Liver (tissue), 9 donors: Measurements from ENCODE around the gene ITGA5. TPM values are rescaled to one million over a fixed set of nuclear protein-coding genes. Genes with fewer than 3 reads are reported as not detected.

Experiments
- DNase-seq: peaks from one replicate; pipeline ENCODE4 v3.0.0-alpha.2; 2017; ENCODE audit warnings: low spot score
- H3K27ac ChIP-seq, 2 donors: one replicate each; pipeline ENCODE4 v1.7.0; 2013; ENCODE audit warnings: inconsistent platforms in 2 of 2, low read length in 2 of 2, control low read depth in 1 of 2, low read depth in 1 of 2, mild to moderate bottlenecking in 1 of 2
- H3K27me3 ChIP-seq, 4 donors: one replicate each; pipeline versions ENCODE4 v1.6.1 to v1.7.0; 2013; ENCODE audit warnings: low read length in 3 of 4, inconsistent platforms in 1 of 4, mild to moderate bottlenecking in 1 of 4, moderate library complexity in 1 of 4; ENCODE audit not compliant: control insufficient read depth in 4 of 4, insufficient read depth in 4 of 4
- H3K36me3 ChIP-seq, 4 donors: one replicate each; pipeline versions ENCODE4 v1.6.1 to v1.7.0; 2013; ENCODE audit warnings: low read length in 3 of 4, mild to moderate bottlenecking in 3 of 4, low read depth in 1 of 4, moderate library complexity in 1 of 4; ENCODE audit not compliant: control insufficient read depth in 4 of 4, insufficient read depth in 3 of 4
- H3K4me1 ChIP-seq, 4 donors: one replicate each; pipeline versions ENCODE4 v1.6.1 to v1.7.0; 2013; ENCODE audit warnings: low read length in 3 of 4, mild to moderate bottlenecking in 3 of 4, moderate library complexity in 1 of 4; ENCODE audit not compliant: control insufficient read depth in 4 of 4, insufficient read depth in 4 of 4
- H3K4me3 ChIP-seq, 3 donors: one replicate each; pipeline versions ENCODE4 v1.6.1 to v1.7.0; 2013; ENCODE audit warnings: low read length in 3 of 3, control low read depth in 1 of 3, low read depth in 1 of 3, mild to moderate bottlenecking in 1 of 3
- H3K9ac ChIP-seq, 2 donors: one replicate each; pipeline ENCODE4 v1.7.0; 2013; ENCODE audit warnings: low read length in 2 of 2, mild to moderate bottlenecking in 2 of 2, moderate library complexity in 2 of 2, control low read depth in 1 of 2, low read depth in 1 of 2
- H3K9me3 ChIP-seq, 4 donors: one replicate each; pipeline versions ENCODE4 v1.6.1 to v1.7.0; 2013; ENCODE audit warnings: low read length in 3 of 4; ENCODE audit not compliant: control insufficient read depth in 4 of 4
- EGR1 ChIP-seq, 2 donors: IDR thresholded peaks; 2 replicates each; pipeline ENCODE4 v1.6.1; 2016 to 2018; ENCODE audit warnings: antibody characterized with exemption in 2 of 2, low read depth in 2 of 2
- FOXA1 ChIP-seq: IDR thresholded peaks from 2 replicates; pipeline ENCODE4 v1.6.1; 2016; ENCODE audit warnings: antibody characterized with exemption
- FOXA2 ChIP-seq: IDR thresholded peaks from 2 replicates; pipeline ENCODE4 v1.6.1; 2016; ENCODE audit warnings: antibody characterized with exemption
- GABPA ChIP-seq, 2 donors: IDR thresholded peaks in 1 of 2; conservative IDR thresholded peaks in 1 of 2; 2 replicates each; pipeline ENCODE4 v1.6.1; 2016; ENCODE audit warnings: antibody characterized with exemption in 2 of 2, mild to moderate bottlenecking in 1 of 2, moderate library complexity in 1 of 2
- HNF4A ChIP-seq, 2 donors: conservative IDR thresholded peaks; 2 replicates each; pipeline ENCODE4 v1.6.1; 2016; ENCODE audit warnings: antibody characterized with exemption in 2 of 2, mild to moderate bottlenecking in 2 of 2
- HNF4G ChIP-seq: IDR thresholded peaks from 2 replicates; pipeline ENCODE4 v1.6.1; 2016; ENCODE audit warnings: antibody characterized with exemption
- JUND ChIP-seq, 2 donors: IDR thresholded peaks; 2 replicates each; pipeline ENCODE4 v1.6.1; 2016; ENCODE audit warnings: antibody characterized with exemption in 2 of 2
- NR2F2 ChIP-seq: IDR thresholded peaks from 2 replicates; pipeline ENCODE4 v1.6.1; 2016; ENCODE audit warnings: antibody characterized with exemption
- RAD21 ChIP-seq, 2 donors: IDR thresholded peaks; 2 replicates each; pipeline ENCODE4 v1.6.1; 2016; ENCODE audit warnings: antibody characterized with exemption in 2 of 2, mild to moderate bottlenecking in 2 of 2
- REST ChIP-seq: IDR thresholded peaks from 2 replicates; pipeline ENCODE4 v1.6.1; 2016; ENCODE audit warnings: antibody characterized with exemption, mild to moderate bottlenecking
- RXRA ChIP-seq, 2 donors: IDR thresholded peaks; 2 replicates each; pipeline ENCODE4 v1.6.1; 2017 to 2018; ENCODE audit warnings: antibody characterized with exemption in 2 of 2, mild to moderate bottlenecking in 1 of 2
- SP1 ChIP-seq: IDR thresholded peaks from 2 replicates; pipeline ENCODE4 v1.6.1; 2018; ENCODE audit warnings: antibody characterized with exemption, mild to moderate bottlenecking
- TAF1 ChIP-seq: conservative IDR thresholded peaks from 2 replicates; pipeline ENCODE4 v1.6.1; 2016; ENCODE audit warnings: antibody characterized with exemption, mild to moderate bottlenecking
- YY1 ChIP-seq: IDR thresholded peaks from 2 replicates; pipeline ENCODE4 v1.6.1; 2016; ENCODE audit warnings: antibody characterized with exemption, mild to moderate bottlenecking
- WGBS: extraction: QIAGEN DNeasy Blood & Tissue Kit; methylation state at CpG from one replicate; pipeline ENCODE4 v1.1.7; 2013; 5-methylcytosine and 5-hydroxymethylcytosine counted together
- polyA plus RNA-seq, 2 donors: library from polyadenylated mRNA; stranded (reverse) in 1 of 2; unstranded in 1 of 2; fragments of 200-250 nt in 1 of 2; fragments of >200 nt in 1 of 2; fragmentation: Nextera tagmentation in 1 of 2; extraction: Ambion mirVana in 1 of 2; gene quantifications; one replicate each; pipeline versions ENCODE4 v1.2.1 to v1.2.3, GENCODE V29; 2013 to 2015
- total RNA-seq, 2 donors: library from RNA; depleted of rRNA; stranded (reverse); fragments of >200 nt; gene quantifications; one replicate each; pipeline ENCODE4 v1.2.3, GENCODE V29; 2014
- TF ChIP-seq, protein P1 (sequence below): fragments of 150-350 bp; IDR thresholded peaks from 2 replicates; pipeline ENCODE4 v1.5.1; 2017; ENCODE audit warnings: improper control_type of control experiment, low read depth, low read length; ENCODE audit not compliant: missing input control
- TF ChIP-seq, protein P2 (sequence below): IDR thresholded peaks from 2 replicates; pipeline ENCODE4 v1.6.1; 2016; ENCODE audit warnings: antibody characterized with exemption
- TF ChIP-seq, protein P3 (sequence below): IDR thresholded peaks from 2 replicates; pipeline ENCODE4 v1.6.1; 2016; ENCODE audit warnings: antibody characterized with exemption
- donor health status: healthy.
- donor health status: healthy.
- donor health status: healthy.
- donor health status: healthy.
- donor health status: healthy.

Gene ITGA5
- total and polyA plus RNA-seq, 4 donors = 26.6 to 60.7 (median 39.6) TPM

GRCh38 chr12:54463484-54463883 is 44.4 kb upstream of the ITGA5 start:
- Histone ChIP-seq H3K27me3 (no peaks in the 10 kb centered on the region), H3K4me1 (no peaks in the 10 kb centered on the region), H3K9me3 (no peaks in the 10 kb centered on the region), H3K9ac (no peak overlapping the region), H3K4me3 (no peak overlapping the region), H3K27ac (no peak overlapping the region), H3K36me3 (no peaks in the 10 kb centered on the region)
- WGBS = 55% methylated on average over 3 of the region's 3 CpGs
- DNase-seq = no peak
- TF ChIP-seq GABPA (IDR thresholded peaks at IDR 0.05 in 1 of 2, conservative IDR thresholded peaks at IDR 0.05 in 1 of 2) (no peak), RXRA (IDR thresholded peaks at IDR 0.05) (no peak), SP1 (no peak), FOXA2 (no peak), RAD21 (IDR thresholded peaks at IDR 0.05) (no peak), REST (no peak), HNF4G (no peak), HNF4A (conservative IDR thresholded peaks at IDR 0.05) (no peak), FOXA1 (no peak), JUND (IDR thresholded peaks at IDR 0.05) (no peak), TAF1 (no peak), EGR1 (IDR thresholded peaks at IDR 0.05; ENCODE audit: low read depth in 2 of 2) (no peak), NR2F2 (no peak)
- TF ChIP-seq, protein P1, sequence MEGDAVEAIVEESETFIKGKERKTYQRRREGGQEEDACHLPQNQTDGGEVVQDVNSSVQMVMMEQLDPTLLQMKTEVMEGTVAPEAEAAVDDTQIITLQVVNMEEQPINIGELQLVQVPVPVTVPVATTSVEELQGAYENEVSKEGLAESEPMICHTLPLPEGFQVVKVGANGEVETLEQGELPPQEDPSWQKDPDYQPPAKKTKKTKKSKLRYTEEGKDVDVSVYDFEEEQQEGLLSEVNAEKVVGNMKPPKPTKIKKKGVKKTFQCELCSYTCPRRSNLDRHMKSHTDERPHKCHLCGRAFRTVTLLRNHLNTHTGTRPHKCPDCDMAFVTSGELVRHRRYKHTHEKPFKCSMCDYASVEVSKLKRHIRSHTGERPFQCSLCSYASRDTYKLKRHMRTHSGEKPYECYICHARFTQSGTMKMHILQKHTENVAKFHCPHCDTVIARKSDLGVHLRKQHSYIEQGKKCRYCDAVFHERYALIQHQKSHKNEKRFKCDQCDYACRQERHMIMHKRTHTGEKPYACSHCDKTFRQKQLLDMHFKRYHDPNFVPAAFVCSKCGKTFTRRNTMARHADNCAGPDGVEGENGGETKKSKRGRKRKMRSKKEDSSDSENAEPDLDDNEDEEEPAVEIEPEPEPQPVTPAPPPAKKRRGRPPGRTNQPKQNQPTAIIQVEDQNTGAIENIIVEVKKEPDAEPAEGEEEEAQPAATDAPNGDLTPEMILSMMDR = no peak
- TF ChIP-seq, protein P2, sequence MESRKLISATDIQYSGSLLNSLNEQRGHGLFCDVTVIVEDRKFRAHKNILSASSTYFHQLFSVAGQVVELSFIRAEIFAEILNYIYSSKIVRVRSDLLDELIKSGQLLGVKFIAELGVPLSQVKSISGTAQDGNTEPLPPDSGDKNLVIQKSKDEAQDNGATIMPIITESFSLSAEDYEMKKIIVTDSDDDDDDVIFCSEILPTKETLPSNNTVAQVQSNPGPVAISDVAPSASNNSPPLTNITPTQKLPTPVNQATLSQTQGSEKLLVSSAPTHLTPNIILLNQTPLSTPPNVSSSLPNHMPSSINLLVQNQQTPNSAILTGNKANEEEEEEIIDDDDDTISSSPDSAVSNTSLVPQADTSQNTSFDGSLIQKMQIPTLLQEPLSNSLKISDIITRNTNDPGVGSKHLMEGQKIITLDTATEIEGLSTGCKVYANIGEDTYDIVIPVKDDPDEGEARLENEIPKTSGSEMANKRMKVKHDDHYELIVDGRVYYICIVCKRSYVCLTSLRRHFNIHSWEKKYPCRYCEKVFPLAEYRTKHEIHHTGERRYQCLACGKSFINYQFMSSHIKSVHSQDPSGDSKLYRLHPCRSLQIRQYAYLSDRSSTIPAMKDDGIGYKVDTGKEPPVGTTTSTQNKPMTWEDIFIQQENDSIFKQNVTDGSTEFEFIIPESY = no peak
- TF ChIP-seq, protein P3, sequence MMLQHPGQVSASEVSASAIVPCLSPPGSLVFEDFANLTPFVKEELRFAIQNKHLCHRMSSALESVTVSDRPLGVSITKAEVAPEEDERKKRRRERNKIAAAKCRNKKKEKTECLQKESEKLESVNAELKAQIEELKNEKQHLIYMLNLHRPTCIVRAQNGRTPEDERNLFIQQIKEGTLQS = no peak

DNA sequence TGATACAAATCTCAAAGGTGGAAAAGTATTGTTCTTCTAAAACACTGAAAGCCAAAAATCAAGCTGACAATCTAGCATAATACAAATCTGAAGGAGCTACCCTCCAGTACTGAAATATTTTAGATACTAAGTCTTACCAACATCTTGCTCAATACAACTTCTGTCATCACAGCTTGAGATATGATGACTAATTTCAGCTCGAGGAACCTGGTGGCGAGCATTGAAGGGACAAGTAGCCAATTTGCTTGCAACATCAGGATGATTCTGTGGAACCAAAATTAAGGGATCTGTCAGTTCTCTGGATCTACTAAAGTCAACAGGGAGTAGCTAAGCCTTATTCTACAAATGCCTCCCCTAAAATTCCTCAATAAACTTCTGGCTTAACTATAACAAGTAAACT is 44.0 kb upstream of the ITGA5 start:
- H3K27ac ChIP-seq = no peak overlapping the region
- H3K9me3 ChIP-seq = no peaks in the 10 kb centered on the region
- no peak overlapping the region for H3K9ac ChIP-seq
- TF ChIP-seq YY1 = no peak
- no peak for TF ChIP-seq GABPA (IDR thresholded peaks at IDR 0.05 in 1 of 2, conservative IDR thresholded peaks at IDR 0.05 in 1 of 2)
- DNase-seq = no peak
- no peaks in the 10 kb centered on the region for H3K36me3 ChIP-seq
- no peaks in the 10 kb centered on the region for H3K27me3 ChIP-seq
- no peak overlapping the region for H3K4me3 ChIP-seq
- WGBS = 75% methylated on average over 2 of the region's 2 CpGs
- no peaks in the 10 kb centered on the region for H3K4me1 ChIP-seq
